ENCODE data around the gene PSMC6.
"Not testable (repeated sequence)": the region's sequence is repeated elsewhere in the genome, so short reads cannot be mapped to it uniquely, and the experiment has no call there.

Gene PSMC6

DNA sequence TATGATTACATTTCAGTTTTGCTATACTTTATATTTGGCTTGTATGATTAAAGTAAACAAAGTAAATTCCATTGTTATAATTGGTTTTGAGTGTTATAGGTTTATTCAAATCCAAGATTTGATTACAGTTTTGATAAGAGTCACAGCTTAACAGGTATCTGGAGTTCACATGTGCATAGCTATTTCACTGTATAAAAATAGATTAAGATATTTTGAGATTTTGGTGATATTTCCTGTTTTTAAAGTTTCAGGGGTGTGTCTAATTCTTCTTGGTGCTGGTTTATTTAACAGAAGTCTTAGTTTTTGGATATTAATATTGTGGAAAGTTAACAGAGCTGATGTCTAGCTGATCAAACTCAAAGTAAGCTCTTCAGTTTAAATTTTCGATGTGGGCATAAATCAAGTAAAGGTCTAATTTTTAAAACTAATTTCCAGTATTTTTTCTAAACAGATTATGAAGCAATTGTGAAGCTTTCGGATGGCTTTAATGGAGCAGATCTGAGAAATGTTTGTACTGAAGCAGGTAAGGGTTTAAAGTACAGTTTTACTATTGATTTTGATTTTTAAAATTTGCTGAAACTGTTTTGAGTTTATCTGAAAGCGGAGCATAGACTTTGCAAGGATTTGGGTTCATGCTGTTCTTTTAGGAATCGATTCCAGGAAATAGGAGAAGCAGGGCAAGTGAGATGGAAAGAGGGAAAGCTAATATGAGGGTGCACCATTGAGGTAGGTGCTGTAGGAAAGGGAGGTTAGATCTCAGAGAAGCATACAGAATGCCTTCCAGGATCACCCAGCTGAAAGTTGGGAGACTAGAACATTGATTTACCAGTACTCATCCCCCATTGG, 16.7 kb downstream of the PSMC6 start:
- DNase-seq = no peak

DNA sequence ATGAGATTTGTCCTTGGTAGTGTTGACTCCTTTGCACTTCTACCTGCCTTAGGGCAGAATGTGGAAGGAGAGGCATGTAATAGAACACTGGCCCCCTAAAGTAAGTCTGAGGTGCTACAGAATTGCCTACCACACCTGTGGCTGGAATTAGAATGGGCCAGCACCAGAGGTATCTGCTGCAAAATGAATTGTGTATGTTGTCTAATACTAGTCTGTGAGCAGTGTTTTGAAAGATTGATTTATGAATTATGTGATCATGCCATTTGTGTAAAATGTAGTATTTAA, 17.3 kb downstream of the PSMC6 start:
- no peak for DNase-seq

DNA sequence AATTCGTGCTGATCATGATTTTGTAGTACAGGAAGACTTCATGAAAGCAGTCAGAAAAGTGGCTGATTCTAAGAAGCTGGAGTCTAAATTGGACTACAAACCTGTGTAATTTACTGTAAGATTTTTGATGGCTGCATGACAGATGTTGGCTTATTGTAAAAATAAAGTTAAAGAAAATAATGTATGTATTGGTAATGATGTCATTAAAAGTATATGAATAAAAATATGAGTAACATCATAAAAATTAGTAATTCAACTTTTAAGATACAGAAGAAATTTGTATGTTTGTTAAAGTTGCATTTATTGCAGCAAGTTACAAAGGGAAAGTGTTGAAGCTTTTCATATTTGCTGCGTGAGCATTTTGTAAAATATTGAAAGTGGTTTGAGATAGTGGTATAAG, 20.5 kb downstream of the PSMC6 start:
- DNase-seq = not testable (repeated sequence)

DNA sequence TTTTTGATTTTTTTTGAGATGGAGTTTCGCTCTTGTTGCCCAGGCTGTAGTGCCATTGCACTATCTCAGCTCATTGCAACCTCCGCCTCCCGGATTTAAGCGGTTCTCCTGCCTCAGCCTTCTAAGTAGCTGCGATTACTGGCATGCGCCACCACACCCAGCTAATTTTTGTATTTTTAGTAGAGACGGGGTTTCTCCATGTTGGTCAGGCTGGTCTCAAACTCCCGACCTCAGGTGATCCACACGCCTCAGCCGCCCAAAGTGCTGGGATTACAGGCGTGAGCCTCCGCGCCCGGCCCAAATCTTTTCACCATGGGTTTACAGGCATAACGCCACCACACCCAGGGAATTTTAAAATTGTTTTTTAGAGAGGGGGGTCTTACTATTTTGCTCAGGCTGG, 22.0 kb downstream of the PSMC6 start:
- not testable (repeated sequence) for DNase-seq

GRCh38 chr14:52729585-52729924, 22.6 kb downstream of the PSMC6 start:
- DNase-seq = no peak

GRCh38 chr14:52729925-52730708, 23.1 kb downstream of the PSMC6 start, which contains the start of gene STYX:
TSS of gene STYX (plus strand) at chr14:52730166. CDS start at chr14:52730475, 309 bp downstream.
- peak; percentile 94 to 99 for DNase-seq

- no peak for DNase-seq
Observed at GRCh38 chr14:52730709-52731111, 23.7 kb downstream of the PSMC6 start.

DNA sequence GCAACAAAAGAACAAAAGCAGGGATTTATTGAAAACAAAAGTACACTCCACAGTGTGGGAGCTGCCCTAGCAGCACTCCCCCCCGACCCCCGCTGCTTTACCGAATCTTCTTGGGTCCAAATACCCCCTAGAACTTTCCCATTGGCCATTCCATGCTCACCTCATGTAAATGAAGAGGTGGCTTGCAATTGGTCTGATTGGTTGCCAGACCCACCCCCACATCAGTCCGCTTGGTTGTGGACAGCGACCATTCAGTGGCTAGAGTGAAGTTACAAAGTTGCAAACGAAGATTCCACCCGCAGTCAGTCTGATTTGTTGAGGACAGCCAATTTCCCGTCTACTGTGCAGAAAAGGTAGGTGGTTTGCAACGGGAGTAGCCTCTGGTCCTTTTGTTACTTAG, 26.8 kb downstream of the PSMC6 start:
- no peak for DNase-seq

DNA sequence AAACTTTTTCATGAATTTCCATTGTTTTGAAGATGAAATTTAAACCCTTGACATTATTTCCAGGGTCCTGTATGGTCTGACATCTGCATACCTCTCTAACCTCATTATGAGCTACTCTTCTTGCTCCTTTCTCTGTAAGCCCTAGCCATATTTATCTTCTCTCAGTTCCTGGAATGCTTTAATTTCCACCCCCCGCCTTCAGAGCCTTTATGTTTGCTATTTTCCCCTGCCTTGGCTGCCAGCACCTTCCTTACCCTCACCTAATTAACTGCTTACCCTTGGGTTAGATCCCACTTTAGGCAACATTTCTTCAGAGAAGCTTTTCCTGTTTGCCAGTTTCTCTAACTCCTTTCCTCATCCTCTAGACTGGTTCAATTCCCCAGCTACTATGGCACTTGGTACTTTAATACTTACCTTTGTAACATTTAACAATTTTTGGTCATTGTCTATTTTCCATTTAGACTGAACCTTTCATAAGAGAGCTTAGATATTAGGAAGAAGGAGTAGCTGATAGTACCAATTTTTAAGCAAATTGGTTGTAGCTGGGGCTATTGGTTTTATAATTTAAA, 29.0 kb downstream of the PSMC6 start:
- DNase-seq = no peak

DNA sequence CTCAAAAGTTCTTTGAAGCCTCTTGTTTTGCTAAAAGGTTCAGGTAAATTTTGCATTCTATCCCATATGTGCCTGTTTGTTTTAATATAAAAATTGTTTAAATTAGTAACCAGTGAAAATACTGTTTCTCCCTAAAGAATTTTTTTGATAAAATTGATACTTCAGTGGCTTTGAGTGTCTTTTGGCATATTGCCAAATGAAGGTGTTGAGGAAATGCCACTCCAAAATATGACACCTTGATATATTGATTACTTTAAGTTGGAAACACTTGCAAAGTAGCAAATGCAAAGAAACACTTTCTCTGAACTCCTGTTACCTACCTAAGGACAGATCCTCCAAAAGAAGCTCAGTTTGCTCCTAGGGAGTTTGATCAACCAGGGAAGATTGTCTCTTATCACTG, 31.4 kb downstream of the PSMC6 start:
- no peak for DNase-seq

DNA sequence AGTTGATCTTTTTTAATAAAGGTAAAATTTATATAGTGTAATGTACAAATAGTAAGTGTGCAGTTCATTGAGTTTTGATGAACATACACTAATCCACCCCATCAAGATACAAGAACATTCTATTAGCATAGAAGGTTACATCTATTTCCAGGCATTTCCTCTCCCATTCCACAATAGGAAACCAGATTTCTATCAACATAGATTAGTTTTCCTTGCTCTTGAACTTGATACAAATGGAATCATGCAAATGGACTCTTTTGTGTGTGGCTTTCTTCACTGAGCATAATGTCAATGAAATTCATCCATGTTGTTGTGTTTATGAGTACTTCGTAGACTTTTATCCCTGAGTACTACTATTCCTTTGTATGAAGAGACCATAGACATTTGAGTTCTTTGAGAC, 33.8 kb downstream of the PSMC6 start:
- no peak for DNase-seq

DNA sequence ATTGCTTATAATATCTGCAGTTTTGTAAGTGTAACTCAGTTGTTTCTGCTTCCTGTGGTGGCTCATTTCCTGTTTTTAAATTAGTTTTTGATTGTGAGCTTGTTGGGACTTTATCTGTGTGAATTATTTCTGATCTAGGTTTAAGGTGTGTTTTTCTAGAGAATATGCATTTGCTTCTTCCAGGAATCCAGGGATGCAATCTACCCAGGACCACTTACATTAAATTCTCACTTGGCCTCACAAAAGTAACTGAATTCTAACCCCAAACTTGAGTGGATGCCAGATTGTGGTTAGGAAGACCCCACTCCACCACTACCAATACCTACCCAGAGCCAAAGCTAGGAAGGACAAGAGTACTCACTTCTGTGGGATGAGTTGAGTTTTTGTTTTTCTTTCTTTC, 34.9 kb downstream of the PSMC6 start:
- no peak for DNase-seq

DNA sequence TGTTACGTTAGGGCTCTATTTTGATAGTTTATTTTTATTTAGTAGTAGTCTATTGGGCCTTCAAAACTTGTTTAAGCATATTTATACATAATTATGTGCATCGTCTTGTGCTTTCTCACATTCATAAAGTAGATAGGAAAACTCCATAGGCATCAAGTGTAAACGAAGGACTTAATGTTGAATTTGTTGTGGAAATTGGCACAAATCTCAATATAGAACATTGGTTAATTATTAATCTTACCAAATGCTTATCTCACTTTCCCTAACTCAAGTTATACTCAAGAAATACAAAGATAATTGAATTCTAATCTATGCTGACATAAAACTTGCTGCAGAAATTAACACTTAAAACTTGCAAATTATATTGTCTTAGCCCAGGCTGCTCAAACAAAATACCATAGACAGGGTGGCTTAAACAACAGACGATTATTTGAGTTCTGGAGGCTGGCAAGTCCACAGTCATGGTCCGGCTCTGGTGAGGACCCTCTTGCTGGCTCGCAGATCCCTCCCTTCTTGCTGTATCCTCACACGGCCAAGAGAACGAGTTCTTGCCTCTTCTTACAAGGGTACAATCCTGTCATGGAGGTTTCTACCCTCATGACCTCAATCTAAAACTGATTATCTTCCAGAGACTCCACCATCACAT, 41.8 kb downstream of the PSMC6 start:
- no peak for DNase-seq

- DNase-seq = peak; percentile 8 to 23
Observed at GRCh38 chr14:52755607-52756316, 48.8 kb downstream of the PSMC6 start.

DNA sequence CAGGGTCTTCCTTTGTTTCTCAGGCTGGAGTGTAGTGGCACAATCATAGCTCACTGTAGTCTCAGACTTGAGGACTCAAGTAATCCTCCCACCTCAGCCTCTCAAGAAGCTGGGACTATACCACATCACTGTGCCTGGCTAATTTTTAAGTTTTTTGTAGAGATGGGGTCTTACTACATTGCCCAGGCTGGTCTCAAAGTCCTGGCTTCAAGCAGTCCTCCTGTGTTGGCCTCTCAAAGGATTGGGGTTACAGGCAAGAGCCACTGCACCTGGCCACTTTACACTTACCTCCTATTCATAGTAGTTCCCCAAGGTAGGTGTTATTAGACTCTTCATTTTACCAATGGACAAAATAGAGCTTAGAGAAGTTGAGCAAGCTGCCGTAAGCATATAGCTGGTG, 52.1 kb downstream of the PSMC6 start:
- no peak for DNase-seq

DNA sequence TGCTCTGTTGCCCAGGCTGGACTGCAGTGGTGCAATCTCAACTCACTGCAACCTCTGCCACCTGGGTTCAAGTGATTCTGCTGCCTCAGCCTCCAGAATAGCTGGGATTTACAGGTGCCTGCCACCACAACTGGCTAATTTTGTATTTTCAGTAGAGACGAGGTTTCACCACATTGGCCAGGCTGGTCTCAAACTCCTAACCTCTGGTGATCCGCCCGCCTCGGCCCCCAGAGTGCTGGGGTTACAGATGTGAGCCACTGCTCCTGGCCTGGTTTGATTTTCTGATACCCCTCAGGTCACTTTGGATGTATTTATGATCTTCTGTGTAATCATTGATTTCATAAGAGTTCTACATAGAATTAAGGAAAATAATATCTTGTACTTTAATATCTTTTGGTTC, 55.9 kb downstream of the PSMC6 start:
- not testable (repeated sequence) for DNase-seq

- DNase-seq = no peak
Observed at GRCh38 chr14:52767058-52767833, 60.2 kb downstream of the PSMC6 start.

DNA sequence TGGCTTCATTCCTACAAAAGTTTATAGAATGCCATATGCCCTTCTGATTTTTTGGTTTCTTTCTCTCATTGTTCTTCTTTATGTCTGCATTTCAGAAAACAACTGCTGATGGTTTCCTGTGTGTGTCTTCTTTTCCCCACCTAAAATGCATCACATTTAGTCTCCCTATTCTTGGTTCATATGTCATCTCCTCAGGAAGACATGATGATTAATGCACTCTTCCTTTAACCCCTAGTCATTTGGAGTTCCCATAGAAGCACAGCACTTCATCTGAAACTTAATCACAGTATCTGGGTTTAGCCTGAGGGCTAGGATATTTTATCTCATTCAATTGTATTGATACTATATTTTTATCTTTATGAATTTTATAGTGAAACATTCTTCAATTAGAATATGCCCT, 62.9 kb downstream of the PSMC6 start:
- no peak for DNase-seq

DNA sequence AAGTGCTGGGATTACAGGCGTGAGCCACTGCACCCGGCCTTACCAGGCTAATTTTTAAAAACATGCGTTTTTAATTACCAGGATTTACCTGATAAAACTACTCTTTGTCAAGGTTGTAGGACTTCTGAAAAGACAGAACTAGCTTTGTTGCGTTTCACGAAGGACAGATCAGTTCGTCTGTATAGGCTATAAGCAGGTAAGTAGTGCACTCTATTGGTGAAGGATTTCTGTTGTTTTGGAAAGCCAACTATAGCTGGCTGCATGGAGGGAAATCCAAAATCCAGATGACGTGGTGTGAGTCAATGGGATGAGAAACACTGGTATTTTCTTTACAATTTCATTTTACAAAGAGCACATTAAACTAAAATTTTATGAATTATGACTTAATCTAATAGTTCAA, 69.8 kb downstream of the PSMC6 start:
- no peak for DNase-seq

Measured in NCI-H526 (cell line).